ENCODE measurements around the gene RIPOR3. TPM values are rescaled to one million over a fixed set of nuclear protein-coding genes. Genes with fewer than 3 reads are reported as not detected.
A peak's percentile ranks its signal among the peaks of the same experiment; 100 is the strongest.

The RIPOR3 gene
- total and polyA plus RNA-seq, 9 of the 15 experiments (the other 6 are each of a cell fraction or from before 2014, with no cell fraction given), result 3.3 to 62.7 (median 21.4) TPM

- TF ChIP-seq, protein P1, sequence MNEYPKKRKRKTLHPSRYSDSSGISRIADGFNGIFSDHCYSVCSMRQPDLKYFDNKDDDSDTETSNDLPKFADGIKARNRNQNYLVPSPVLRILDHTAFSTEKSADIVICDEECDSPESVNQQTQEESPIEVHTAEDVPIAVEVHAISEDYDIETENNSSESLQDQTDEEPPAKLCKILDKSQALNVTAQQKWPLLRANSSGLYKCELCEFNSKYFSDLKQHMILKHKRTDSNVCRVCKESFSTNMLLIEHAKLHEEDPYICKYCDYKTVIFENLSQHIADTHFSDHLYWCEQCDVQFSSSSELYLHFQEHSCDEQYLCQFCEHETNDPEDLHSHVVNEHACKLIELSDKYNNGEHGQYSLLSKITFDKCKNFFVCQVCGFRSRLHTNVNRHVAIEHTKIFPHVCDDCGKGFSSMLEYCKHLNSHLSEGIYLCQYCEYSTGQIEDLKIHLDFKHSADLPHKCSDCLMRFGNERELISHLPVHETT (CRISPR knock-in tag; conservative IDR thresholded peaks at IDR 0.05 in 1 of 2, IDR thresholded peaks at IDR 0.05 in 1 of 2), result peak in 1 of 2 experiments; percentile 71; a peak in 2 of 4 replicates
- TF ChIP-seq ZC3H4 (CRISPR knock-in tag; IDR thresholded peaks at IDR 0.05; ENCODE audit: borderline replicate concordance) (no peak), TCF3 (CRISPR knock-in tag; IDR thresholded peaks at IDR 0.05) (0 out of 2 replicates have a peak, but pooled peaks have one; percentile 5), NFRKB (IDR thresholded peaks at IDR 0.05; ENCODE audit: low read depth) (no peak), KLF1 (tag; IDR thresholded peaks at IDR 0.05) (peak; percentile 99), LARP7 (IDR thresholded peaks at IDR 0.05) (no peak), TAF7 (tag; IDR thresholded peaks at IDR 0.05) (no peak), NR4A1 (CRISPR knock-in tag; IDR thresholded peaks at IDR 0.05) (no peak), NR4A1 (tag; IDR thresholded peaks at IDR 0.05) (peak; percentile 67; the same call in 1 of the 2 replicates), RREB1 (CRISPR knock-in tag; IDR thresholded peaks at IDR 0.05) (peak; percentile 84; the same call in 1 of the 2 replicates), POLR2G (IDR thresholded peaks at IDR 0.05; ENCODE audit: low read depth, low read length) (peak; percentile 94), SNIP1 (IDR thresholded peaks at IDR 0.05; ENCODE audit: low read depth) (no peak), ILF3 (IDR thresholded peaks at IDR 0.05; ENCODE audit: borderline replicate concordance) (no peak), FOXP1 (CRISPR knock-in tag; IDR thresholded peaks at IDR 0.05) (peak; percentile 65), SAFB2 (IDR thresholded peaks at IDR 0.05; ENCODE audit: borderline replicate concordance, low read depth, low read length, severe bottlenecking) (no peak)
- TF ChIP-seq, protein P2, sequence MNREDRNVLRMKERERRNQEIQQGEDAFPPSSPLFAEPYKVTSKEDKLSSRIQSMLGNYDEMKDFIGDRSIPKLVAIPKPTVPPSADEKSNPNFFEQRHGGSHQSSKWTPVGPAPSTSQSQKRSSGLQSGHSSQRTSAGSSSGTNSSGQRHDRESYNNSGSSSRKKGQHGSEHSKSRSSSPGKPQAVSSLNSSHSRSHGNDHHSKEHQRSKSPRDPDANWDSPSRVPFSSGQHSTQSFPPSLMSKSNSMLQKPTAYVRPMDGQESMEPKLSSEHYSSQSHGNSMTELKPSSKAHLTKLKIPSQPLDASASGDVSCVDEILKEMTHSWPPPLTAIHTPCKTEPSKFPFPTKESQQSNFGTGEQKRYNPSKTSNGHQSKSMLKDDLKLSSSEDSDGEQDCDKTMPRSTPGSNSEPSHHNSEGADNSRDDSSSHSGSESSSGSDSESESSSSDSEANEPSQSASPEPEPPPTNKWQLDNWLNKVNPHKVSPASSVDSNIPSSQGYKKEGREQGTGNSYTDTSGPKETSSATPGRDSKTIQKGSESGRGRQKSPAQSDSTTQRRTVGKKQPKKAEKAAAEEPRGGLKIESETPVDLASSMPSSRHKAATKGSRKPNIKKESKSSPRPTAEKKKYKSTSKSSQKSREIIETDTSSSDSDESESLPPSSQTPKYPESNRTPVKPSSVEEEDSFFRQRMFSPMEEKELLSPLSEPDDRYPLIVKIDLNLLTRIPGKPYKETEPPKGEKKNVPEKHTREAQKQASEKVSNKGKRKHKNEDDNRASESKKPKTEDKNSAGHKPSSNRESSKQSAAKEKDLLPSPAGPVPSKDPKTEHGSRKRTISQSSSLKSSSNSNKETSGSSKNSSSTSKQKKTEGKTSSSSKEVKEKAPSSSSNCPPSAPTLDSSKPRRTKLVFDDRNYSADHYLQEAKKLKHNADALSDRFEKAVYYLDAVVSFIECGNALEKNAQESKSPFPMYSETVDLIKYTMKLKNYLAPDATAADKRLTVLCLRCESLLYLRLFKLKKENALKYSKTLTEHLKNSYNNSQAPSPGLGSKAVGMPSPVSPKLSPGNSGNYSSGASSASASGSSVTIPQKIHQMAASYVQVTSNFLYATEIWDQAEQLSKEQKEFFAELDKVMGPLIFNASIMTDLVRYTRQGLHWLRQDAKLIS (CRISPR knock-in tag; IDR thresholded peaks at IDR 0.05), result peak; percentile 31; the same call in 1 of the 2 replicates
Observed at GRCh38 chr20:50731055-50731929, 40.0 kb upstream of the RIPOR3 start, which contains the start of gene PARD6B (continued).

All from K562 (cell line).